Stimulated activated CD4-positive, alpha-beta T cell treated with anti-CD3 and anti-CD28 coated beads, Interleukin-1b, Interleukin-23, amount 100 ng/mL, for 48 hours (primary cell): Measurements from ENCODE around the gene FAM83F.
"Not testable (repeated sequence)": the region's sequence is repeated elsewhere in the genome, so short reads cannot be mapped to it uniquely, and the experiment has no call there.

Source experiments
- DNase-seq: peaks from one replicate; pipeline ENCODE4 v3.0.0-alpha.2; 2020

Gene FAM83F

DNA sequence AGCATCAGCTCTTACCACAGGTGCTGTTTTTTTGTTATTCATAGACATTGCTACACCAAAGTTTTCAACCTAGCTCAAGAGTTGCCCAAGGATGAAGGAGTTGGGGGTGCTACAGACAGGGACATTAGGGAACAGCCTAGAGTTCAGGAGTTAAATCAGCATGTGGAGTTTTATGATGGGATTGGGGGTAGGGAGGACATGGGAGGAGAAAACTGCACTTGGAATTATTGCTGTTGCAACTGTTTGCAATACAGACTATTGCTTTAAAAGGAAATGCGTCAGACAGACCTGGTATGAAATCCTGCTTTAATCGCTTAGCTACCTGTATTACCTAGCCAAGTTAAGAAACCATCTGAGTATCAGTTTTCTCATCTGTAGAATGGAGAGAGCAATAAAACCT lies 28.3 kb upstream of the FAM83F start:
- DNase-seq, result no peak

- no peak for DNase-seq
Measured at GRCh38 chr22:39967103-39967829, 27.5 kb upstream of the FAM83F start.

GRCh38 chr22:39967996-39968972 lies 26.5 kb upstream of the FAM83F start:
- DNase-seq, result no peak

DNA sequence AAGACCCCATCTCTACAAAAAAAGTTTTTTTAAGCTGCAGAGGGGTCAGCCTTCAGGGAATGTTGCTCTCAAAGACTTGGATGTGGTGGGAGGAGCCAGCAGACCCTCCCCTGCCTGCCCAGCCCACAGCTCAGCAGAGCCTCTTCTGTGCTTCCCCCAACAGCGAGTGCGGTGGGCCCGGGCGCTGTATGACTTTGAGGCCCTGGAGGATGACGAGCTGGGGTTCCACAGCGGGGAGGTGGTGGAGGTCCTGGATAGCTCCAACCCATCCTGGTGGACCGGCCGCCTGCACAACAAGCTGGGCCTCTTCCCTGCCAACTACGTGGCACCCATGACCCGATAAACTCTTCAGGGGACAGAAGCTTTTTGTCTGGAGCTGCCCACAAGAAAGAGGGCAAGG lies 24.0 kb upstream of the FAM83F start:
- DNase-seq, result no peak

DNA sequence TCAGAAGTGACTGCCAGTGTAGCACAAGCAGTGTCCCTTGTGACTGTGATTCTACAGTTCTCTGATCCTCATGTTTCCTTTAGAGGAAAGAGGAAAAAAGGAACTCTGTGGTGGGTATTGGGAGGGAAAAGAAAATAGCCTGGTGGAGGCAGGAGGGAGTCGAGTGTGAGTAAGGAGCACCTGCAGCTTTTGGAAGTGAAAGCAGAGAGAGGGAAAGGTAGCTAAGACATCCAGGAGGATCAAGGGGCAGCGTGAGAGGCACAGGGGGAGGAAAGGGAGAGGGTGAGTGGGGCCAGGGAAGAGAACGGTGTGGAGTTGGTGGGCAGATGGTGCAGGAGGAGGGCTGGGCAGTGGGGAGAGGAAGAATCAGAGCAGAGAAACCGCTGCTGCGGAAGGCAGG lies 22.1 kb upstream of the FAM83F start:
- no peak for DNase-seq

- no peak for DNase-seq
Measured at GRCh38 chr22:39973656-39974055, 21.1 kb upstream of the FAM83F start.

- no peak for DNase-seq
Measured at GRCh38 chr22:39974065-39974464, 20.7 kb upstream of the FAM83F start.

DNA sequence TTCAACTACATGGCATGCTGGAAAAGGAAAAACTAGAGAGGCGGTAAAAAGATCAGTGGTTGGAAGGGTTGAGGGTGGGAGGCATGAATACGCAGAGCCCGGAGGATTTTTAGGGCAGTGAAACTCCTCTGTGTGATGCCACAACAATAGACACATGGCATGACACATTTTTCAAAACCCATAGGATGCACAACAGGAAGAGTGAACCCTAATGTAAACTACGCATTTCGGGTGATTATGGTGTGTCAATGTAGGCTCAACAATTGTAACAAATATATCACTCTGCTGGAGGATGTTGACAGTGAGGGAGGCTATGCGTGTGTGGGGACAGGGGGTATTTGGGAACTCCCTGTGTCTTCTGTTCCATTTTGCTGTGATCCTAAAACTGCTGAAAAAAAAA lies 15.7 kb upstream of the FAM83F start:
- DNase-seq, result no peak

GRCh38 chr22:39979458-39979857 lies 15.3 kb upstream of the FAM83F start:
- no peak for DNase-seq

GRCh38 chr22:39980596-39980995 lies 14.2 kb upstream of the FAM83F start:
- DNase-seq, result no peak

DNA sequence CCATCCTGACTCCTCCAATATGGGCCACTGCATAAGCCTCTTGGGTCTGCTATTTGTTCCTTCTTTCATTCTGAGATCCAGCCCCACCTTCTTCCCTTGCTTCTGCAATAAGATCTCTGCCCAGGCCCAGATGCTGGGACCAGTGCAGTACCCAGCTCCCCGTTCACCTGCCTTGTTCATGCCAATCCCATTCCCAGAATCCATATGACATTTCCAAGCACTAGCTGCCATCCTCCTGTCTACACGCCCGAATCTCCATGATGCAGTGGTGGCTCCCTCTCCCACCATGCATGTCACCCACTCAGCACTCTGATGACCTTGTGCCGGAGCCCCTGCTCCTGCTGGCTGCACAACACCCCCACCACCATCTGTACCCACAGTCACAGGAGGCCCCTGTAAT lies 11.4 kb upstream of the FAM83F start:
- DNase-seq, result no peak

DNA sequence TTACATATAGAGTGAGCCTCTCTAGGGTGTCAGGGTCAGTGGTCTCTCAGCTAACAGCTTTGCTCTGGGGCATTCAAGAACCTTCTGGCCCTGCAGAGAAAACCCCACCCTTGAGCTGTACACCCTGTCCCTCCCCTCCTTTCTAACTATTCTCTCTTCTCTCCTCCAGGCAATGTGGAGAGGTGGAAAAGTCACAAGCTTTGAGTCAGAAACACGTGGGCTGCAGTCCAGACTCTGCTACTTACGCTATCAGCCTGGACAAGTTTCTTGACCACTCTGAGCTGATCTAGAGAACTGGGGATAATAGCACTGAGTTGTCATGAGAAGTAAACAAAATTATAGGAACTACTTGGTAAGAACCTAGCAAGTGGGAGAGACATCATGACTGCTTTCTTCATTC lies 10.7 kb upstream of the FAM83F start:
- DNase-seq, result no peak

- no peak for DNase-seq
Measured at GRCh38 chr22:39984746-39985145, 10.0 kb upstream of the FAM83F start.

DNA sequence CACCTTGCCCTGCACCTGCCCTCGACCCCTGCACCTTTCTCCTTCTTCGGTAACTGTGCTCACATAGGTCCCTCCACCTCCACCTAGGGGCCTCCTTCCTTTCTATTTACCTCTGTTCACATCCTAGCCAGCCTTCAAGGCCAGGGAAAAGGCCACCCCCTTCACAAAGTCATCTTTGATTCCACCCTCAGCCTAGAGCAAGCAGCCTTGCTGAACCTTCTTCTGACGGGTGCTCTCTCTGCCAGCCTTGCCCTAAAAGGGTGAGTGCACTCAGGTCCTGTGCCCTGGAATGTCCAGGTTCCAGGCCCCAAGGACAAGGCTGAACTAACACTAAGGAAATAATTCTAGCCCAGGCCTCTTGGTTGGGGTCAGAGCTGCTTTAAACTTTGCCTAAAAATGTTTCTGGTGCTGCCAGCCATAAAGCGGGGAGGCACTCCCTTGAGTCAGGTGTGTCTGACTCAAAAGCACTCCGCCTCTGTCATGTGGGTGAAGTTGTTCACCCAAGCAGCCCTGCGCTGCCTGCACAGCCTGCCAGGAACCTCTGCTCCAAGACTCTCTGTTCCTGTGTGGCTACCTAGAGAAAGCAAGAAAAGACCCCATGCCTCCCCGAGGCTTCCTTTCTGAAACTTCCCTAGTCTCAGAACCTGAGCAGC lies 9.2 kb upstream of the FAM83F start:
- peak; percentile 35 for DNase-seq

DNA sequence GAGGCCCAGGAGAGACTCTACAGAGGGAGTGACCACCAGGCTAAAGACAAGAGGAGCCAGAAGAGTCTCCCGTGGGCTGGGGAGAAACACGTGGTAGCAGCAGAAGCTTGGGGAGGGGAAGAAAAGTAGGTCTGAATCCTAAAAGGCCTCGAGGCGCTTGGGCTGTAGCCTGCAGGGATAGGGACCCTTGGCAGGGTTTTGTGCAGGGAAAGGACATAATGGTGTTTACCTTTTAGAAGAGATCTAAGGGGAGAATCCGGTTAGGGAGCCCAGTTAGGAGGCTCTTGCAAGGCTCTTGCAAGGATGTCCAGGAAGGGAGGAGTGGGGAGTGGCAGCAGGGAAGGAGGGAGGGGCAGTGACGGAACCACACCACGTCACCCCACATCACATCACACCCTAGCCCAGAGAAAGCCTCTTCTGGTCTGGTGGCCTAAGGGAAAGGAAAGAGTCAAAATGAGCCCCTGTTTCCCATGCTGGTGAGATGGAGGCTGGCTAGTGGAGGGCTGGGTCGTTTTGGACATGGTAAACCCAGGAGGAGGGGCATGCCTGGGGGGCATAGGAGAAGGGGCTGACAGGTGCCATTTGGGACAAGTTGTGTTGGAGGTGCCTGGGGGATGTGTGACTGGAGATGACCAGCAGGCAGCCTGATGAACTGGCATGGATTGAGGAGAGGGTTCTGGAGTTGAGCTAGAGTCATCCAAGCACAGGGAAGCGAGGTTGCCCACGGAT lies 6.2 kb upstream of the FAM83F start:
- no peak for DNase-seq

DNA sequence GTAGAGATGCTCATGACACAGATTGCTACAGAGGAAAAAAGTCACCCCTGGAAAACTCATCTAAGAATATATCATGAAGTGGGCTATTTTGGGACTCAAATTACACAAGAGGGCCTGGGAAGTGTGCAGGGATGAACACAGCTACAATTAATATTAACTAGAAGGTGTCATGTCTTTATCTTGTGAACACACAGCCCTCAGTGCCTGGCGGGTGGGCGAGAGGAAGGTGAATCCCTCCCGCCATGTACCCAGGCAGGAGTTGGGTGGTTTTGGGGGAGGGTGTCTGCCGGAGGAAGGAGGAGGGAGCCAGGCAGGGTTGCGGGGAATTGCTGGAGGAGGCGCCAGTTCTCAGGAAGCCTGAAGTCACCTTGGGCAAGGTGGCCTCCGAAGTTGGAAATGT lies 5.1 kb upstream of the FAM83F start:
- DNase-seq, result no peak

- no peak for DNase-seq
Measured at GRCh38 chr22:39990686-39991085, 4.1 kb upstream of the FAM83F start.

GRCh38 chr22:39991159-39991860 lies 3.4 kb upstream of the FAM83F start:
- no peak for DNase-seq

- DNase-seq, result no peak
Measured at GRCh38 chr22:39992088-39992826, 2.5 kb upstream of the FAM83F start.

DNA sequence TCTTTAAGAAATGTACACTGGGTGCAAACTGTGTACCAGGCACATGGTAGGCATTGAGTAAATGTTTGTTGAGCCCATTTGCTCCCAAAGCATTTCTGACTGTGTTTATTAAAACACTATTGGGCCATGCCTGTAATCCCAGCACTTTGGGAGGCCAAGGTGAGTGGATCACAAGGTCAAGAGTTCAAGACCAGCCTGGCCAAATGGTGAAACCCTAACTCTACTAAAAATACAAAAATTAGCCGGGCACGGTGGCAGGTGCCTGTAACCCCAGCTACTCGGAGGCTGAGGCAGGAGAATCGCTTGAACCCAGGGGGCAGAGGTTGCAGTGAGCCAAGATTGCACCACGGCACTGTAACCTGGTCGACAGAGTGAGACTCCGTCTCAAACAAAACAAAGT lies 1.9 kb upstream of the FAM83F start:
- not testable (repeated sequence) for DNase-seq

DNA sequence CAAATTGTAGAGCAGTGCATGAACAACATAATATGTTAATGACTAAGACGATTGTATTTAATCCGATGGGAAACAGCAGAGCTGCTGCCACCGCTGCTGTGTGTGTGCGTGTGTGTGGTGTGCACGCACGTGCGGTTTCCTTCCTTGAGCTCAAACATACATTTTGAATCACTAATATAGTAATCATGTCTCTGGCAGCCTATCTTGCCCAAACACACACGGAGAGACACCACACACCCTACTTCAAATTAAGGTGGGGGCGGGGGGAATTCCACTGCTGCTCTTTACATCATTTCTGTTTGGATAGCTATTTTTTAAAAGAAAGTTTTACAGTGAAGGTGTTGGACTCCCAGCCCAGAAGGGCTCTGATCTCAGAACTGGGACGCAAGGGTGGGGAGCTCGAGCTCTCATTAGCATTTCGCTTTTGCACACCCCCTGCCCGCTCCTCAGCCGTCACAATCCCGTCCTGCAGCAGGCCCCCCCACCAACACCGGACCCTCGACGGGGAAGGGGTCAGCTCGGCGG lies 651 bp upstream of the FAM83F start:
- DNase-seq, result peak; percentile 56
